Mesodermal cell (in vitro differentiated cells): ENCODE measurements around the gene UBL3.

ENCODE experiments used
- H3K27ac ChIP-seq: 2 replicates; pipeline ENCODE4 v1.7.0; 2013; ENCODE audit warnings: mild to moderate bottlenecking, low read depth, low read length, moderate library complexity; ENCODE audit not compliant: severe bottlenecking
- H3K36me3 ChIP-seq: 2 replicates; pipeline ENCODE4 v1.7.1; 2013; ENCODE audit warnings: mild to moderate bottlenecking, low read length, moderate library complexity; ENCODE audit not compliant: control insufficient read depth, insufficient read depth
- H3K4me1 ChIP-seq: one replicate; pipeline ENCODE4 v1.7.1; 2013; ENCODE audit warnings: mild to moderate bottlenecking, low read length; ENCODE audit not compliant: insufficient read depth, control insufficient read depth, poor library complexity, severe bottlenecking
- H3K4me3 ChIP-seq: 2 replicates; pipeline ENCODE4 v1.7.0; 2013; ENCODE audit warnings: low read length, control low read depth, mild to moderate bottlenecking; ENCODE audit not compliant: insufficient read depth, poor library complexity, severe bottlenecking; ENCODE audit errors: extremely low read depth
- H3K9me3 ChIP-seq: 2 replicates; pipeline ENCODE4 v1.7.1; 2013; ENCODE audit warnings: mild to moderate bottlenecking, low read length, moderate library complexity; ENCODE audit not compliant: control insufficient read depth
- WGBS, 2 experiments: methylation state at CpG; one replicate each; pipeline ENCODE4 v1.1.5; 2013; ENCODE audit warnings: missing lambda C conversion rate in 2 of 2; ENCODE audit not compliant: insufficient coverage in 2 of 2; 5-methylcytosine and 5-hydroxymethylcytosine counted together

Gene UBL3

DNA sequence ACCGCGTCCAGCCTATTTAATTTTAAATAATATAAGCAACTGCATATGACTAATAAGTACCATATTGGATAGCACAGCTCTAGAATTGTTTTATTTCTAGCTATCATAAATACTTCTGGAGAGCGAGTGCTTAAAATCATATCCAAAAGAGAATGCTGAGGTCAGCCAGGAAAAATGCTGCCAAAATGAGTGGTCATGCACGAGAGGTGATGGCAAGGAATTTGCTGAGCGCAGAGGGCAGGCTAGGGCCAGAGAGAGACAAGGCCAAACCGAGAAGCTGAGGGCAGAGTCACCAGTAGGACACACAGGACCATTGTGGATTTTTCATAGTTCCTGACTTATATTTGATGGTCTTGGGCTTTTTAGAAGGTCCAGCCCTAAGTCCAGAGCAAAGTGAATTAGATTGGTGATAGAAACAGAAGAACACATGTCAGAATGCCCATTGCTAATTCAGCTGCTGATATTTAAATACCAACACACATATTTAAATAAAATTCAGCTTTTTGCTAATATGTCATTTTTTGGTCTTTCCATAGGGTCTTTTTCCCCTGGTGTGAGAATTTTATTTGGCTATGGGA lies 33.6 kb upstream of the UBL3 start:
- Histone ChIP-seq H3K4me3 (no peak overlapping the region), H3K9me3 (no peaks in the 10 kb centered on the region), H3K4me1 (peaks cover 11% of the 10 kb centered on the region), H3K36me3 (no peaks in the 10 kb centered on the region), H3K27ac (peak overlapping the region; percentile 96)
- WGBS, 2 experiments = 66 to 78% methylated on average over 3 to 4 of the region's 6 CpGs

DNA sequence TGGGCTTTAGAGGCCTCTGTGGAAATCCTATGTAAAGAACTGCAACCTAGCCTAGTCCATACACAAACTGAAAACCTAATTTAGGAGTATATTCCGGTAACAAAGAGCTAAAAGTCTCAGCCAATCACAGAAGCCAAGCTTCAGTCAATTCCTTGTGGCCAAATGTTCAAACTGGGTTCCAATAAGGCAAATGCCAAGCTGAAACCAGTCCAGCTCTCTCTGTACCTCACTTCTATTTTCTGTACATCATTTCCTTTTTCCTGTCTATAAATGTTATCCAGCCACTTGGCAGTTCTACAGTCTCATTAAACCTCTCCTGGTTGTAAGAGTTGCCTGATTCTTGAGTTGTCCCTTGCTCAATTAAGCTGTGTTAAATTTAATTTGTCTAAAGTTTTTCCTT lies 31.7 kb upstream of the UBL3 start:
- WGBS, 2 experiments = 0% methylated on average over 1 of the region's 1 CpG; no CpG with 5 or more reads in 1 of the 2 experiments
- H3K9me3 ChIP-seq = no peaks in the 10 kb centered on the region
- H3K27ac ChIP-seq = no peak overlapping the region
- peaks cover 15% of the 10 kb centered on the region for H3K4me1 ChIP-seq
- no peak overlapping the region for H3K4me3 ChIP-seq
- H3K36me3 ChIP-seq = no peaks in the 10 kb centered on the region

DNA sequence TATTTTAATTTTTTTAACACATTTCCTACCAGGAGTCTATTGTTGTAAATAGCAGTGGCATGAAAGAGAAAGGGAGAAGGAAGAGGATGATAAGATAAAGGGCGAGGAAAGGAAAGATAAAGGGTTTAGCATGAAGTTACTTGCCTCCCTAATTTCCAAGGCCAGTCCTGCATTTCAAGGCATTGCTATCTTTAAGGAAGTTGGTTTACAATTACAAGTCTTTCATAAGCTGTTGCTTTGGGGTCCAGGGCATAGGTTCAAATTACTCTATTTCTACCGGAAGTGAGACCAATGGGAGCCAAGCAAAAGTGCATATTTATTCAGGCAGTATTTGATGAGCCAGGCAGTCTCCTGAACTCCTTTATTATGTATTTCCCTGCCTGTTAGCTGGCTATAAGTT lies 27.7 kb upstream of the UBL3 start:
- peaks cover 15% of the 10 kb centered on the region for H3K4me1 ChIP-seq
- 50 to 60% methylated on average over 1 of the region's 2 CpGs for WGBS, 2 experiments
- no peak overlapping the region for H3K4me3 ChIP-seq
- no peak overlapping the region for H3K27ac ChIP-seq
- H3K9me3 ChIP-seq = no peaks in the 10 kb centered on the region
- no peaks in the 10 kb centered on the region for H3K36me3 ChIP-seq

DNA sequence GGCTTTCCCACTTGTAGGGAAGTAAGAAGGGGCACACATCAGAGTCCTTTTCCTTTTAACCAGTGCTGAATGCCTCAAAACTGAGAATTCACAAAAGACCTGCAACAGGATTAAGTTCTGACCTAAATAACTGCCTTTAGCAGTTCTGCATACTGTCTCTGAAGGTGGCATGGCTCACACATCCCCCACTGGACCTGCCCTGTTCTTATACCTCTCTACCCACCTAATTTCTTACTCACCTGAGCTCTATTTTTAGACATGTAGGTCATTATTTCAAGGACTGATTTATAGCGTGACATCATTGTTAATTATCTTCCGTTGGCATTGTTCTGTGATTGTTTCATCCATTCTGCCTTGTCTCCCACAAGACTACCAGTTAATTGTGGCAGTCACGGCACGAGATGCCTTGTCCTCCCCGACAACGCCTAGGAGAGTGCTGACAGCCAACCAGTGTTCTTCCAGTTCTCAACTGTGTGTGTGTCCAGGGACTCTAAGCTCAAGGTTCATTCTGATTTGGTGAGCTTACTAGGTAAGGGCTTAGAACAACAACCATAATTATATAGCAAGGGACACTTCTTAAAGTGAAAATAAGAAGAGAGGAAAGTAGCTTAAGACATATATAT lies 27.1 kb upstream of the UBL3 start:
- Histone ChIP-seq H3K4me1 (peaks cover 15% of the 10 kb centered on the region), H3K36me3 (no peaks in the 10 kb centered on the region), H3K4me3 (no peak overlapping the region), H3K27ac (no peak overlapping the region), H3K9me3 (no peaks in the 10 kb centered on the region)
- 73 to 75% methylated on average over 5 to 6 of the region's 6 CpGs for WGBS, 2 experiments

DNA sequence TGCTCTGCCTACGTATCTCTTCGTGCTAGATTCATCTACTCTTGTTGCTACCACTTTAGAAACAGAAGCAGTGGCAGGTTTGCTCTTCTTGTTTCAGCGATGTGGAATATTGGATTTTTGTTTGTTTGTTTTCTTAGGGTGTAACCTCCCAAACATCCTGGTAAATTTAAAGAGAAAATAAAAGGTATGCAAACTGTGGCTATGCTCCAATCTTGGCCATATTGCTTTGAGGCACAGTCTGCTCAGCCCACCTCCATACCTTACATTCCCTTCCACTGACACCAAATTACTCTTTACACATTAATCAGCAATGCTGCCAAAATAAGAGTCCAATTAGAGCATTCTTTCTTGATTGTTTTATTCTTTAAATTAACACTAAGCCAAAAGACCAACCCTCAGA lies 25.2 kb upstream of the UBL3 start:
- H3K36me3 ChIP-seq = no peaks in the 10 kb centered on the region
- WGBS, 2 experiments = no CpG with 5 or more reads among the region's 3 CpGs
- H3K4me3 ChIP-seq = no peak overlapping the region
- H3K9me3 ChIP-seq = no peaks in the 10 kb centered on the region
- H3K27ac ChIP-seq = no peak overlapping the region
- H3K4me1 ChIP-seq = peaks cover 15% of the 10 kb centered on the region

DNA sequence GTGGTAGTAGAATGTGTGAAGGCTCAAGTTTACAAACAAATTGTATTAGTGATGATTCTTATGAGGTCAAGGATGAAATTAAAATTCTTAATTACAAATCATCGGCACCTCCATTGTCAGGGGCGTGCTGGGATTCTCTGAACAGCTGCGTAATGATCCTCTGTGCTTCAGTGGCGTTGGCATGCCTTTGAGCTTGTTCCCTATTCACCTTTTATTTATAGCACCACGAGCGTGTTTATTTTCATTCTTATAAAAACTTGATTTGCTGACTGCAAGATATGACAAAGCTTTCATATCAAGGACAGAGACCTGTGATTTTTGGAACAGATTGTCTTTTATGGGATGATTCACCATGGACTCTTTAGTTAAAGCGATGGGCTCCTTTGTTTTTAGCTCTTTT lies 18.2 kb upstream of the UBL3 start:
- Histone ChIP-seq H3K4me1 (no peaks in the 10 kb centered on the region), H3K27ac (no peak overlapping the region), H3K4me3 (no peak overlapping the region), H3K36me3 (no peaks in the 10 kb centered on the region), H3K9me3 (no peaks in the 10 kb centered on the region)
- WGBS, 2 experiments = 93 to 96% methylated on average over 4 of the region's 7 CpGs

DNA sequence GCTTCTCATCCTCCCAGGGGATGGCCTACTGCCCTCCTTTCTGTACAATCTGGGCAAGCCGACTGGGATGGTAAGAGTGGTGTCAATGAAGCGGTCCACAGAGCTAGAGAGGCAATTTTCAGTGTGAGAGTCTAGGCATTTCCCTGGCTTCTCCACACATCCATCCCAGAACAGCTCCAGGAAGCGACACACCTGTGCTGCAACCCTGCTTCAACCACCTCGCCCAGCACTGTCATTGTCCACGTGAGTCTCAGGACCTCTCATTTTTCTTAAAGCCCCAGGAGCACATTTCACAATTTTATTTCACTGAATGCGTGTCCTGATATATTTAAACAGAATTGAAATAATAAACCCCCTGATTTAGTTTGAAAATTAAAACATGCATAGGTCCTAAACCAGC lies 15.5 kb upstream of the UBL3 start:
- H3K4me1 ChIP-seq = no peaks in the 10 kb centered on the region

DNA sequence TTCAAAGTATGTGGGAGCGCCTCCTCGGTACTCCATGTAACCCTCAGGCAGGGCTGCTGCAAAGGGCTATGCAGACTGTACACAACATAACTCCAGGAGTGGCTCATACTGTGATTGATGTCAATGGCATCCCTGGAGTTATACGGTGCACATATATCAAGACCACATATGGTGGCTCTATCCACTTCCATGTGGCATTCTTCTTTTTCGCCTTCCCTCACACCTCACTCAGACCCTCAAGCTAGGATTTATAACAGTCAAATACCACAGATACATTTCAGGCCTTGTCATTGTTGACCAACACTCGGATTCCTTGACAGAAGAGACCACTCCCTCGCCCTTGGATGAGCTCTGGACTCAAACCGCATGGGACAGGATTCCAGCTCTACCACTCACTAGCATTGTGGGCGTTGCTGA lies 11.3 kb upstream of the UBL3 start:
- Histone ChIP-seq H3K9me3 (no peaks in the 10 kb centered on the region), H3K4me1 (peaks cover 4% of the 10 kb centered on the region), H3K4me3 (no peak overlapping the region), H3K27ac (peak overlapping the region; percentile 42), H3K36me3 (no peaks in the 10 kb centered on the region)
- 86 to 92% methylated on average over 8 of the region's 8 CpGs for WGBS, 2 experiments

More for the DNA sequence above, 15.5 kb upstream of the UBL3 start:
- Histone ChIP-seq H3K4me3 (no peak overlapping the region), H3K9me3 (no peaks in the 10 kb centered on the region), H3K36me3 (no peaks in the 10 kb centered on the region), H3K27ac (no peak overlapping the region)
- 84 to 100% methylated on average over 3 to 5 of the region's 6 CpGs for WGBS, 2 experiments

DNA sequence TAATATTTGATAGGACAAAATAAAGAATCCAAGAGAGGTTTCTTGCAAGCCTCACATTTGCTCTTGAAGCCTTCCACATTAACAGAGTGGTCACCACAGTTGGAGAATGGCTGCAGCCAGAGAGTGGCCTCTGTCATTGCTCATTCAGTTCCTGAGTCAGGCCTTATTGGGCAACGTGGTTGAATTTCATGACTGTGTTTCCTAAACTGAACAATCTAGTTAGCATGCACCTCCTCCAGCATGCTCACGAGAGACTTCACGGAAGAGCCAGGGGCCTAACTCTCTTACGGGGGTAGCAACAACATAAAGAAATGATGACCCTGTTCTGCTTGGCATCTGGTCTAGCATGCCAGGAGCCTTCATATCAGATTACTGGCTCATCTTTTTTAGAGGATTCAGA lies 9.6 kb upstream of the UBL3 start:
- peaks cover 8% of the 10 kb centered on the region for H3K4me1 ChIP-seq
- H3K4me3 ChIP-seq = no peak overlapping the region
- H3K9me3 ChIP-seq = no peaks in the 10 kb centered on the region
- H3K36me3 ChIP-seq = no peaks in the 10 kb centered on the region
- H3K27ac ChIP-seq = no peak overlapping the region
- WGBS, 2 experiments = 92 to 100% methylated on average over 4 of the region's 4 CpGs

DNA sequence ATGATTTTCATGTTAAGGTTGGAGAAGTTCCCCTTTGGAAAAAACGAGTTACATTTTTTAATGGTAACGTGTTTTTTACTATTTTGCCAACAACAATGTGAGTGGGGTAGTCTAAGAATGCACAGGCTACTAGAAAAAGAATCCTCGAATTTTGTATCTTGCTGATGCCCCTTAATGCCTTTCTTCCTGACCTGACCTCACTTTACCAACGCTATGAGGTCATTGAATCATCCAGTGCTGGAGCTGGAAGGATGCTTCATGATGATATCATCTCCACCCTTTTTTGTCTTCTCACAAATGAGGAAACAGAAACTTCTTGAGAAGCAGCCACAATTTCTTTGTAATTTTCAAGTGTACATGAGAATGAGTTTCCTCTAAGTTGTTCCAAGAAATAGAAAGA lies 8.2 kb upstream of the UBL3 start:
- no peaks in the 10 kb centered on the region for H3K36me3 ChIP-seq
- peaks cover 8% of the 10 kb centered on the region for H3K4me1 ChIP-seq
- WGBS, 2 experiments = 88 to 100% methylated on average over 1 to 3 of the region's 4 CpGs
- H3K27ac ChIP-seq = no peak overlapping the region
- no peaks in the 10 kb centered on the region for H3K9me3 ChIP-seq
- no peak overlapping the region for H3K4me3 ChIP-seq

DNA sequence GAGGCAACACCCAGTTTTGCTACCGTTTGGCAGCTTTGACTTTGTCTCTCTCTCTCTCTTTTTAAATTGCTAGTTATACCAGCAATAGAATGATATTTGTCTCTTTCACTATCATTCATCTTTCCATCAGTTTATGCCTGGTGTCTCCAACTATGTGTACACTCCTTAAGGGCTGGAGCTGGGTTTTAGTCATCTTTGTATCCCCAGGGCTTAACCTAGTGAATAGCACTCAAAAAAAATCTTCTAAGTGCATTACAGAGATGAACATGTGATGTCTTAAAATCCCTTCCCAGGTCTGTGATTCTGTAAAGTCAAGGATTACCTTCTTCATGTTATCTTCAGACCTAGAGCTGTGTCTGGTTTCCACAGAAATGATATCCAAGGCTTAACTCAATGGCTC lies 7.8 kb upstream of the UBL3 start:
- 100% methylated on average over 1 of the region's 1 CpG; no CpG with 5 or more reads in 1 of the 2 experiments for WGBS, 2 experiments
- Histone ChIP-seq H3K4me3 (no peak overlapping the region), H3K4me1 (peaks cover 8% of the 10 kb centered on the region), H3K9me3 (no peaks in the 10 kb centered on the region), H3K36me3 (no peaks in the 10 kb centered on the region), H3K27ac (no peak overlapping the region)
